SHP77 (cell line): Measurements from ENCODE around the gene SLC22A23.

Experiments
- DNase-seq, 2 experiments: peaks; one replicate each; lab custom pipeline; 2025; lab: John Stamatoyannopoulos, UW

SLC22A23 gene

GRCh38 chr6:3421791-3422434 is 34.9 kb downstream of the SLC22A23 start:
- DNase-seq: no peak

- no peak for DNase-seq
These were observed 35.7 kb downstream of the SLC22A23 start for GRCh38 chr6:3421143-3421542.

GRCh38 chr6:3419624-3420272 is 37.1 kb downstream of the SLC22A23 start:
- DNase-seq: no peak

- no peak for DNase-seq
These were observed 38.3 kb downstream of the SLC22A23 start for GRCh38 chr6:3418496-3419060.

- DNase-seq: no peak
These were observed 39.4 kb downstream of the SLC22A23 start for GRCh38 chr6:3417473-3417872.

GRCh38 chr6:3415490-3415889 is 41.4 kb downstream of the SLC22A23 start:
- no peak for DNase-seq

- DNase-seq: no peak
These were observed 41.8 kb downstream of the SLC22A23 start for GRCh38 chr6:3415082-3415453.

- DNase-seq: no peak
These were observed 42.3 kb downstream of the SLC22A23 start for GRCh38 chr6:3414327-3415081.

- no peak for DNase-seq
These were observed 43.3 kb downstream of the SLC22A23 start for GRCh38 chr6:3413592-3413991.

- DNase-seq: no peak
These were observed 43.9 kb downstream of the SLC22A23 start for GRCh38 chr6:3412779-3413500.

GRCh38 chr6:3411967-3412778 is 44.7 kb downstream of the SLC22A23 start:
- no peak for DNase-seq

GRCh38 chr6:3410385-3411360 is 46.2 kb downstream of the SLC22A23 start:
- peak; percentile 24 to 74 for DNase-seq

GRCh38 chr6:3409699-3410384 is 47.0 kb downstream of the SLC22A23 start:
- no peak for DNase-seq

GRCh38 chr6:3408665-3409064 is 48.2 kb downstream of the SLC22A23 start:
- no peak for DNase-seq

GRCh38 chr6:3407840-3408239 is 49.0 kb downstream of the SLC22A23 start:
- DNase-seq: no peak

GRCh38 chr6:3406891-3407809 is 49.7 kb downstream of the SLC22A23 start:
- no peak for DNase-seq

- no peak for DNase-seq
These were observed 50.5 kb downstream of the SLC22A23 start for GRCh38 chr6:3406362-3406821.

GRCh38 chr6:3405679-3406078 is 51.2 kb downstream of the SLC22A23 start:
- DNase-seq: no peak
